Breast epithelium (tissue), 3 donors: ENCODE measurements around the gene GTF2IRD1.
"Not testable (repeated sequence)": the region's sequence is repeated elsewhere in the genome, so short reads cannot be mapped to it uniquely, and the experiment has no call there.

Source experiments
- CTCF ChIP-seq, 3 donors: fragments of 450-650 bp; IDR thresholded peaks; one replicate each; pipeline ENCODE4 v1.5.1; 2016 to 2017; ENCODE audit warnings: antibody characterized with exemption in 3 of 3, mild to moderate bottlenecking in 3 of 3, moderate library complexity in 3 of 3
- POLR2A ChIP-seq: fragments of 450-650 bp; IDR thresholded peaks from one replicate; pipeline ENCODE4 v1.6.1; 2016; ENCODE audit warnings: antibody characterized with exemption, mild to moderate bottlenecking, moderate library complexity

GRCh38 chr7:74528773-74529172, 75.1 kb downstream of the GTF2IRD1 start:
- TF ChIP-seq POLR2A; CTCF (IDR thresholded peaks at IDR 0.05): not testable (repeated sequence)
